Stimulated activated naive CD4-positive, alpha-beta T cell treated with Interleukin-2 at 50 U/mL for 16 hours (primary cell): ENCODE measurements around the gene LRBA.
"Not testable (repeated sequence)": the region's sequence is repeated elsewhere in the genome, so short reads cannot be mapped to it uniquely, and the experiment has no call there.

Experiments
- DNase-seq: peaks from one replicate; lab custom pipeline; 2025; lab: John Stamatoyannopoulos, UW

Gene LRBA

DNA sequence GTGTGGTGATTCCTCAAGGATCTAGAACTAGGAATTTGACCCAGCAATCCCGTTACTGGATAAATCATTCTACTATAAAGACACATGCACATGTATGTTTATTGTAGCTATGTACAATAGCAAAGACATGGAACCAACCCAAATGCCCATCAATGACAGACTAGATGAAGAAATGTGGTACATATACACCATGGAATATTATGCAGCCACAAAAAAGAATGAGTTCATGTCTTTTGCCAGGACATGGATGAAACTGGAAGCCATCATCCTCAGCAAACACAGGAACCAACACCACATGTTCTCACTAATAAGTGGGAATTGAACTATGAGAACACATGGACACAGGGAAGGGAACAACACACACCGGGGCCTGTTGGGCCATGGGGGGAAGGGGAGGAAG, 450.1 kb downstream of the LRBA start:
- not testable (repeated sequence) for DNase-seq

GRCh38 chr4:150562751-150563150, 452.3 kb downstream of the LRBA start:
- no peak for DNase-seq

GRCh38 chr4:150562250-150562649, 452.8 kb downstream of the LRBA start:
- no peak for DNase-seq

GRCh38 chr4:150561143-150561737, 453.8 kb downstream of the LRBA start:
- no peak for DNase-seq

GRCh38 chr4:150557811-150558210, 457.3 kb downstream of the LRBA start:
- DNase-seq, result not testable (repeated sequence)

DNA sequence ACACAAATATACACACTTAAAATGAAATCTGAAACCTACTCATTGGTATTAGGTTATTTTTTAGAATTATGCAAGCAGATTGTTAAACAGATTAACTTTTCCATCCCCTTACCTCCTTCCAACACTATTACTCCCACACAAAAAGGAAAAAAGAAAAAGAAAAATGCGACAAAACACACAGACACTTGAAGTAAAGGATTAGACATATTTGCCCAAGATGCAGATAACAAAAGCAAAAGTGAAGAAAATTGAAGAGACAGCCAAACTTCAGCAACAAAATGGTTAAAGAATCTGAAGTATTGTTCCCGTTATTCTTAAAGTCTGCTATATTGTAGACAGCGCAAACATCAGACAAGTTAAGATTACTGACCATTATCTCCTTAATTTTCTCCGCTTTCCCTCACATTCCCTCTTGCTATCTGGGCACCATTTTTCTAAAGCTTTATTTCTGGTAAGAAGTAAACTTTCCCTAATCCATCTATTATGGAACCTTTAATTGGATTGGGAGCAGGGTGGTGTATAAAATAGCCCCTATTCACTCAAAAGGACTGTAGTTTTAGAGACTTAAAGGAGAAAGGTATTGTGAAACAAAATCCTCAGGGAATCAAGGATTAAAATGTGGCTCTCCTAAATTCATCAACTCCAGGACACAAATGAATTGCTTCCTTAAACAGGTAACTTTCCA, 467.8 kb downstream of the LRBA start:
- no peak for DNase-seq

GRCh38 chr4:150546286-150546685, 468.8 kb downstream of the LRBA start:
- DNase-seq, result no peak

DNA sequence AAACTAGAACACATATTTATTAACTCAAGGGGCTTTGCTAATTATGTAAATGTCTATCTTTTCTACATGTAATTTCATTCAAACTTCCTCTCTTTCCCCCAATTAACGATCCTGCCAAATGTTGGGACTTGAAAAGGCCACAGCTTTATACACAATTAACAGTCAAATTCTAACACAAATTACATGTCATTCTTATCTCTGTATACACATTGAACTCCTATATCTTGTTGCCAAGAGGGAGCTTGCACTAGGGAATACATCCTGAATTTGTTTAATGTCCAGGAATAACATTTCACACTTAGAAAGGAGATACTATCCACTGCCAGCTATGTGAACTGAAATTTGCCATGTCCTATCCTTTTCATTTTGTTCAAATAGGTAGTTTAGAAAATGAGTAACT, 472.0 kb downstream of the LRBA start:
- DNase-seq, result no peak

DNA sequence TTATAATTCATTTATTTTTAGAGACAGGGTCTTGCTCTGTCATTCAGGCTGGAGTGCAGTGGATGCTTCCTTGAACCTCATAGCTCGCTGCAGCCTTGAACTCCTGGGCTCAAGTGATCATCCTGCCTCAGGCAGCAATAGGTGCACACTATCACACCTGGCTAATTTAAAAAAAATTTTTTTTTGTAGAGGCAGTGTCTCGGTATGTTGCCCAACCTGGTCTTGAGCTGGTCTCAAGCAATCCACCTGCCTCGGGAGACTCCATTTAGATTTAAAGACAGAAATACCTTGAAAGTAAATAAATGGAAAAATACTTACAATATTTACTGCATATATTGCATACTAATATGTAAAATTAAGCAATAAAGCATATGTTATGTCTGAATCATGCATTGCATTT, 473.4 kb downstream of the LRBA start:
- DNase-seq, result no peak

GRCh38 chr4:150540959-150541360, 474.1 kb downstream of the LRBA start:
- no peak for DNase-seq

DNA sequence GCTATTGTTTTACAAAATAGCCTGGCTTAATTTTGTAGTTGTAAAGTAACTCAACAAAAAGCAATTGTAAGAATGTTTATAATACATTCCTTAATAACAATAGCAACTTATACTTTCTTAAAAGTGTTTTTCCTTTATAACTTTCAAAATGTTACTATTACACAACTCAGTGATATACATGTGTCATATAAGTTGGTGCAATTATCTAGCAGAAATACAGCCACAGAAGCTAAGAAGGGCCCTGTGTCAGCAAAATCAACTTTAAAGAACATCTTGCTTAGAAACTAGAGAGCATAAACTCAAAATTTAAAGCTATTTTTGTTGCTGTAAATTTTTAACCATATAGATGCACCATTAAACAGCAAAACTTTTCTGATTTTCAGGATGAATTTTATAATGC, 474.5 kb downstream of the LRBA start:
- DNase-seq, result no peak

DNA sequence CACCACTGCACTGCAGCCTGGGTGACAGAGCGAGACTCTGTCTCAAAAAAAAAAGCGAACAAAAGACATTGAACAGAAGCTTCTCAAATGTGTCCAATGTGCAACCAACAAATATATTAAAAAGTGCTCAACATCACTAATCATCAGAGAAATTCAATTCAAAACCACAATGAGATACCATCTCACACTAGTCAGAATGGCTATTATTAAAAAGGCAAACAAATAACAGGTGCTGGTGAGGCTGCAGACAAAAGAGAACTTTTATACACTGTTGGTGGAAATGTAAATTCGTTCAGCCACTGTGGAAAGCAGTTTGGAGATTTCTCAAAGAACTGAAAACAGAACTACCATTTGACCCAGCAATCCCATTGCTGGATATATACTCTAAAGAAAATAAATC, 477.2 kb downstream of the LRBA start:
- DNase-seq, result not testable (repeated sequence)

DNA sequence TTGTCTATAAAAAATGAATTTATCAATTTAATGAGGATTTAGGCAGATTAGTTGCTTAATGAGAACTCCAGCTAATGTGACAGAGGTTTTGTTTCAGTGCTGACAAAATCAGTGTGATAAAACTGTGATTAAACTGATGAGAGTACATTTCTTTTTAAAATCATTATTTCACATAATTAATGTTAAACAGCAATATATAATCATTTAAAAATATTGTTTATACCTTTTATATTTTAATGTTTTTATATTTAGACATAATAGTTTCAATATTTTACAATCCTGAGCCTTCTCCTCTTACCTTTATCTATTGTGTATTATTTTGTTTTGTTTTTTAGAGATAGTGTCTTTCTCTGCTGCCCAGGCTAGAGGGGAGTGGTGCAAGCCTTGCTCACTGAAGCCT, 480.3 kb downstream of the LRBA start:
- no peak for DNase-seq

DNA sequence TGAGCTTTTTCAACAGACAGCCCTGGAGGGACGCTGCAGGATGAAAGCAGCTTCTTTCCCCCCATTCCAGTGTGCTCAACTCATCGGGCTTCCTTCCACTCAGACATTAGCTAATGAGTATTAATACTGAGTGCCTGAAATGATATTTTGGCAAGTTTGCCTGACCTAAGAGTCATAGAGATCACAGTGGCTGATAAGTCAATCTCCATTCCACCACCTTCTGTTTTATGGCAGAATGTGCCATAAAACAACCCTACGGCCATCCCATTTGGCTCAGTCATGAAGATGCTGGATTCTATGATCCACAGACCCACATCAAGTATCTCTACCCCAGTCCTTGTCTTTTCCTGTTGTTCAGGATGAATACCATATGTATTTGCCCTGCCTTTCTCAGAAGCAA, 481.4 kb downstream of the LRBA start:
- DNase-seq, result no peak

DNA sequence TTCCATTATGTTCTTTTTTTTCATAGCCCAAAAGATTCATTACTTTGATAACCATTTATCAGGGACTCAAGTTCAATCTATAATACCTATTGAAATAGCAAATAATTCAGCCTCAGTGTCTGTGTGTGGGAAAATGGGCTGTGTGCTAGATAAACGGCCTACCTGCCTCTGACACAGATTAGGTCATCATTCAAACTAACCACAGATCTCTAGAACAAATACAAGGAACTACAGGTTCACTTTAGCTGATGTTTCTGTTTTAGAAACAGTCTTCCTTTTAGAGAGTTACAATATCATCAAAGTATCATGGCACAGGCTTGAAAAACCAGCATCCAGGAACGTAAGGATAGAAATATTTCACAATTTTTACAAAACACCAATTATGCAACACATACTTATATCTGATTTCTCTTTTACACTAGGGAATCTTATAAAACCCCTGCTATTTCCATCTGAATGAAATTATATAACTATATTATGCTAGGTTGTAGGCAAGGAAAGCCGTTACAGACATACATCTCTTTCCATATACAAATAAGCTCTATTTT, 489.7 kb downstream of the LRBA start:
- DNase-seq, result no peak

GRCh38 chr4:150518559-150518958, 496.5 kb downstream of the LRBA start:
- DNase-seq, result no peak

DNA sequence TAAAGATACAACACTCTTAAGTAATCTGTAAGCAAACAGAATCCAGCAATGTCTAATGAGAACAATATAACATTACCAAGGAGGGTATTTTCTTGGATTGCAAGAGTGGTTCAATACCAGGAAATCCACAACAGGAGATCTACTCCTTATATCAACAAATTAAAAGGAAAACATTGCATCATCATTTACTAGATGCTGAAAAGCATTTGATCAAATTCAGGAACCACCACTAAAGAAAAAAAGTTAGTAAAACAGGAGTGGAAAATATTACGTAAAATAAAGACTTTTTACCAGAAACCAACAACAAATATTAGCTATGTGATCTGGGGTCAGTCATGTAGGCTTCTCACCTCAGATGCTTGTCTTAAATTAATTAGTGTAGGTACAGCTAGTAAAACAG, 499.9 kb downstream of the LRBA start:
- no peak for DNase-seq

DNA sequence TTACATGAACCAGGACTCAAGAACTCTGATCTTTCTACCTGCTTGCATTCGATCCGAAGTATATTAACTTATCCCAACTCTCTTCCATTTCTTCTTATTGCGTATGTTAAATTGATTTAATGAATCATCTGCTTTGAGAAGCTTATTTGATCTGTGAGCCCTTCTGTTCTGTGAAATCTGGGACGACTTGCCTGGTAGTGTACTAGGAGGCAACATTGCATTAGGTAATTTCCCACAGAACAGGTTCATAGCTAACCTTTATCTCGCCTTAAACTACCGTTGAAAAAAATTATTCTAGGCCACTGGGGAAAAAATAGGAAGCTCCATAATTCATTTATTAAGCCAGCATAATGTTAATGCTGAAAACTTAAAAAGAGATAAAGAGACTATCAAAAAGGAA, 500.4 kb downstream of the LRBA start:
- no peak for DNase-seq

GRCh38 chr4:150510176-150510865, 504.8 kb downstream of the LRBA start:
- no peak for DNase-seq

DNA sequence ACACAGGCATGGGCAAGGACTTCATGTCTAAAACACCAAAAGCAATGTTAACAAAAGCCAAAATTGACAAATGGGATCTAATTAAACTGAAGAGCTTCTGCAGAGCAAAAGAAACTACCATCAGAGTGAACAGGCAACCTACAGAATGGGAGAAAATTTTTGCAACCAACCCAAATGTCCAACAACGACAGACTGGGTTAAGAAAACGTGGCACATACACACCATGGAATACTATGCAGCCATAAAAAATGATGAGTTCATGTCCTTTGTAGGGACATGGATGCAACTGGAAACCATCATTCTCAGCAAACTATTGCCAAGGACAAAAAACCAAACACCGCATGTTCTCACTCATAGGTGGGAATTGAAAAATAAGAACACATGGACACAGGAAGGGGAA, 507.4 kb downstream of the LRBA start:
- DNase-seq, result not testable (repeated sequence)

DNA sequence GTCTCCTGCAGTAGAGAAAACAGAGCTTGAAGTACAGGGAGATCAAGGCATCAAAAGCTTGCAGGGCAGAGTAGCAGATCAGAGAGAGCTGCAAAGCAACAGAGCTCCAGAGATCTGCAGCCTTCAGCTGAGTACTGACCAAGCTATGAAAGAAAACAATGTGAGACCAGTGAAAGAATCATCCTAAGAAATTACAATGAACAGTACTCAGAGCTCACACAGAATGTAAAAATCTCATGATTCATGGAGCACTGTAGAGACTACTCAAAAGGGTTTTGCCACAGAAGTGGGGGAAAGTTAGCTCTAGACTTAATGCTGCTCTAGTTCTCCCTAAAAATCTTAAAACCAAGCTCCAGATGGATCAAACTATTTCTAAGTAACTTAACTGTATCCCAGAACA, 513.1 kb downstream of the LRBA start:
- DNase-seq, result no peak

DNA sequence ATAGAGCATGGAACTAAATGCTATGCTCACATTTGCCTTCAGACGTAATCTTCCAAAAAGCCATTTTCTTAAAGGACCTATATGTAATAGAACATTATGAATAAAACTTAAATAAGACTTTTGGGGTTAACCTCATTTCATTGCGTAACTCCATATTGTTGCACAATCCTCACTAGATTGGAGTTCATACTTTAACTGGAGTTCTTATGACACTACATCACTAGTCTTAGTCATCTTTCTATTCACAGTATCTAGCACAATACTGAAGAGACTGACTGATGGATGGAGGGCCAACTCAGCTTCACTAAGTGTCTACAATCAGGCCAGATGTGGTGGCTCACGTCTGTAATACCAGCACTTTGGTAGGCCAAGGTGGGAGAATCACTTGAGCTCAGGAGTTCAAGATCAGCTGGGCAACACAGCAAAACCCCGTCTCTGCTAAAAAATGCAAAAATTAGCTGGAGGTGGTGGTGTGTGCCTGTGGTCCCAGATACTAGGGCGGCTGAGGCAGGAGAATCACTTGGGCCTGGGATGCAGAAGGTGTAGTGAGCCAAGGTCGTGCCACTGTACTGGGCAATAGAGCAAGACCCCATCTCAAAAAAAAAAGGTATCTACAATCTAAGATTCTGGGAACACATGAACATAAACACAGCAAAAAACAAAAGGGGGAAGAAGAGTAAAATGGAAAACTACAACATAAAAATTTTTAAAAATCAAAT, 513.9 kb downstream of the LRBA start:
- DNase-seq, result no peak

GRCh38 chr4:150497612-150498011, 517.5 kb downstream of the LRBA start:
- no peak for DNase-seq
